H1 (cell line): ENCODE results near the gene MGAT5. TPM values are rescaled to one million over a fixed set of nuclear protein-coding genes. Genes with fewer than 3 reads are reported as not detected.

Experiments used
- CTCF ChIA-PET: fragments of 300-600 bp; sonication (Branson Sonifier 250); formaldehyde crosslinking; loops from one replicate; lab custom pipeline; 2021; ENCODE audit not compliant: partially characterized antibody; lab: Charles Lee
- POLR2A ChIA-PET: fragments of 300-600 bp; sonication (Branson Sonifier 250); formaldehyde crosslinking; loops from one replicate; lab custom pipeline; 2021; ENCODE audit warnings: inconsistent platforms; ENCODE audit not compliant: partially characterized antibody; lab: Charles Lee
- DNase-seq, 2 experiments: peaks; one replicate each; pipeline versions ENCODE4 v3.0.0 to v3.0.0-alpha.2; 2010 to 2022; ENCODE audit warnings: low spot score in 2 of 2, low read depth in 1 of 2, mixed read lengths in 1 of 2
- FAIRE-seq: peaks from 2 replicates; lab custom pipeline; 2011; peaks lifted over from hg19 to GRCh38; lab: Jason Lieb, UNC
- H2AFZ ChIP-seq: 2 replicates; pipeline ENCODE4 v1.8.1; 2012; ENCODE audit warnings: low read length, inconsistent platforms
- H2AK5ac ChIP-seq: 2 replicates; pipeline ENCODE4 v1.6.1; 2013; ENCODE audit warnings: low read depth, low read length
- H2BK120ac ChIP-seq: replicated peaks from 2 replicates; pipeline ENCODE3; 2013; ENCODE audit warnings: low read depth, low read length, inconsistent platforms
- H2BK12ac ChIP-seq: 2 replicates; pipeline ENCODE4 v1.6.1; 2013; ENCODE audit warnings: low read depth, low read length
- H2BK15ac ChIP-seq: 2 replicates; pipeline ENCODE4 v1.6.1; 2013; ENCODE audit warnings: low read length
- H2BK20ac ChIP-seq: 2 replicates; pipeline ENCODE4 v1.6.1; 2013; ENCODE audit warnings: low read length
- H2BK5ac ChIP-seq: 2 replicates; pipeline ENCODE4 v1.6.1; 2013; ENCODE audit warnings: low read depth, low read length
- H3K14ac ChIP-seq: 2 replicates; pipeline ENCODE4 v1.6.1; 2013; ENCODE audit warnings: inconsistent platforms; ENCODE audit not compliant: insufficient read length
- H3K18ac ChIP-seq: 2 replicates; pipeline ENCODE4 v1.6.1; 2013; ENCODE audit warnings: low read length; ENCODE audit errors: extremely low read depth
- H3K23ac ChIP-seq: 2 replicates; pipeline ENCODE4 v1.6.1; 2013; ENCODE audit warnings: inconsistent platforms; ENCODE audit not compliant: insufficient read length
- H3K23me2 ChIP-seq: 2 replicates; pipeline ENCODE4 v1.6.1; 2013; ENCODE audit warnings: low read depth, low read length
- H3K27ac ChIP-seq: 2 replicates; pipeline ENCODE4 v1.6.1; 2011; ENCODE audit warnings: low read depth, low read length, inconsistent platforms
- H3K27me3 ChIP-seq, 4 experiments: replicated peaks in 1 of 4; 1 replicate in 1 of 4; 2 replicates in 3 of 4; pipeline versions ENCODE4 v1.6.1 to v1.8.1; 2011 to 2013; ENCODE audit warnings: low read length in 3 of 4, mild to moderate bottlenecking in 3 of 4, inconsistent platforms in 2 of 4, mixed read lengths in 2 of 4, moderate library complexity in 1 of 4; ENCODE audit not compliant: control insufficient read depth in 3 of 4, insufficient read depth in 3 of 4; ENCODE audit errors: extremely low read depth in 1 of 4
- H3K36me3 ChIP-seq, 4 experiments: 2 replicates each; pipeline versions ENCODE4 v1.6.1 to v1.8.1; 2011 to 2013; ENCODE audit warnings: mild to moderate bottlenecking in 4 of 4, low read length in 3 of 4, moderate library complexity in 2 of 4, control low read depth in 1 of 4, inconsistent platforms in 1 of 4; ENCODE audit not compliant: insufficient read depth in 4 of 4, control insufficient read depth in 2 of 4
- H3K4ac ChIP-seq: replicated peaks from 2 replicates; pipeline ENCODE3; 2013; ENCODE audit warnings: low read length, low read depth, mixed read lengths, inconsistent platforms; ENCODE audit not compliant: insufficient read length
- H3K4me1 ChIP-seq, 4 experiments: replicated peaks in 1 of 4; 1 replicate in 1 of 4; 2 replicates in 3 of 4; pipeline versions ENCODE4 v1.6.1 to v1.8.1; 2011 to 2013; ENCODE audit warnings: low read length in 3 of 4, inconsistent platforms in 2 of 4, mixed read lengths in 1 of 4; ENCODE audit not compliant: insufficient read depth in 4 of 4, control insufficient read depth in 3 of 4
- H3K4me2 ChIP-seq, 2 experiments: 2 replicates each; pipeline versions ENCODE4 v1.6.1 to v1.8.1; 2011 to 2013; ENCODE audit warnings: low read depth in 2 of 2, low read length in 2 of 2, control low read depth in 1 of 2, inconsistent platforms in 1 of 2, mild to moderate bottlenecking in 1 of 2; ENCODE audit not compliant: insufficient read depth in 1 of 2
- H3K4me3 ChIP-seq, 4 experiments: fragments of 200-600, 300-600 bp in 1 of 4; sonication (generic), shearing (Covaris generic), sonication (Bioruptor Twin) in 1 of 4; 2 replicates each; pipeline versions ENCODE4 v1.5.1 to v1.8.1; 2011 to 2016; ENCODE audit warnings: low read length in 4 of 4, low read depth in 3 of 4, control low read depth in 2 of 4, inconsistent platforms in 2 of 4, mild to moderate bottlenecking in 2 of 4, mixed read lengths in 1 of 4, moderate library complexity in 1 of 4; ENCODE audit not compliant: insufficient read depth in 2 of 4; ENCODE audit errors: extremely low read depth in 1 of 4
- H3K56ac ChIP-seq: replicated peaks from 2 replicates; pipeline ENCODE3; 2013; ENCODE audit warnings: low read depth, mild to moderate bottlenecking, mixed read lengths, low read length, inconsistent platforms; ENCODE audit not compliant: insufficient read length
- H3K79me1 ChIP-seq: 2 replicates; pipeline ENCODE4 v1.6.1; 2013; ENCODE audit warnings: low read depth, low read length, control low read depth
- H3K79me2 ChIP-seq, 2 experiments: 2 replicates each; pipeline versions ENCODE4 v1.6.1 to v1.8.1; 2012 to 2013; ENCODE audit warnings: low read length in 2 of 2, mild to moderate bottlenecking in 2 of 2, inconsistent platforms in 1 of 2; ENCODE audit not compliant: insufficient read depth in 2 of 2, control insufficient read depth in 1 of 2
- H3K9ac ChIP-seq, 4 experiments: replicated peaks in 1 of 4; 1 replicate in 1 of 4; 2 replicates in 3 of 4; pipeline versions ENCODE4 v1.6.1 to v1.8.1; 2011 to 2013; ENCODE audit warnings: low read depth in 3 of 4, low read length in 3 of 4, control low read depth in 2 of 4, mild to moderate bottlenecking in 2 of 4, moderate library complexity in 2 of 4, inconsistent platforms in 1 of 4; ENCODE audit errors: extremely low read depth in 1 of 4
- H3K9me3 ChIP-seq, 2 experiments: 2 replicates each; pipeline versions ENCODE4 v1.6.1 to v1.8.1; 2012 to 2013; ENCODE audit warnings: mild to moderate bottlenecking in 2 of 2, moderate library complexity in 2 of 2, control low read depth in 1 of 2, inconsistent platforms in 1 of 2, low read depth in 1 of 2, low read length in 1 of 2, mixed read lengths in 1 of 2; ENCODE audit not compliant: insufficient read depth in 2 of 2
- H4K20me1 ChIP-seq, 2 experiments: replicated peaks in 1 of 2; 2 replicates each; pipeline versions ENCODE3 to v1.8.1; 2011 to 2013; ENCODE audit warnings: inconsistent platforms in 2 of 2, low read length in 2 of 2, mild to moderate bottlenecking in 1 of 2; ENCODE audit not compliant: insufficient read depth in 2 of 2, control insufficient read depth in 1 of 2
- H4K5ac ChIP-seq: 2 replicates; pipeline ENCODE4 v1.6.1; 2013; ENCODE audit warnings: low read length, low read depth, mixed read lengths, inconsistent platforms; ENCODE audit not compliant: insufficient read length
- H4K8ac ChIP-seq: 2 replicates; pipeline ENCODE4 v1.8.0; 2013; ENCODE audit warnings: mild to moderate bottlenecking, moderate library complexity, low read length, inconsistent platforms; ENCODE audit not compliant: insufficient read depth; ENCODE audit errors: extremely low read depth
- H4K91ac ChIP-seq: replicated peaks from 2 replicates; pipeline ENCODE3; 2013; ENCODE audit warnings: low read length, mixed read lengths, inconsistent platforms; ENCODE audit not compliant: insufficient read length
- SP4 ChIP-seq: IDR thresholded peaks from 2 replicates; pipeline ENCODE4 v1.6.1; 2012; ENCODE audit warnings: low read length, inconsistent platforms
- WGBS, 2 experiments: shearing (Covaris generic) in 1 of 2; methylation state at CpG; one replicate each; pipeline versions ENCODE4 v1.1.6 to v1.1.7; 2013 to 2015; ENCODE audit warnings: low lambda C conversion rate in 2 of 2, mixed read lengths in 2 of 2, inconsistent platforms in 1 of 2, low coverage in 1 of 2, missing lambda C conversion rate in 1 of 2; ENCODE audit not compliant: insufficient replicate concordance in 2 of 2, insufficient coverage in 1 of 2, insufficient read length in 1 of 2; ENCODE audit errors: extremely low coverage in 1 of 2, missing lambda C conversion rate in 1 of 2; 5-methylcytosine and 5-hydroxymethylcytosine counted together
- polyA plus RNA-seq, 7 experiments: library from polyadenylated mRNA; depleted of rRNA in 3 of 7; stranded (reverse) in 5 of 7; unstranded in 2 of 7; fragments of >200 nt in 5 of 7; fragments of 200-250 nt in 2 of 7; gene quantifications; 1 replicate in 5 of 7; 2 replicates in 1 of 7; 4 replicates in 1 of 7; pipeline versions ENCODE4 v1.2.1 to v1.2.3, GENCODE V29; 2011 to 2013; ENCODE audit warnings: missing spikeins in 2 of 7, mixed read lengths in 2 of 7
- total RNA-seq: library from RNA; stranded (reverse); fragmentation: NEBNext Ultra II Directional; extraction: Animal tissue kit (Norgen Biotek cat#: 25700); gene quantifications from 2 replicates; pipeline ENCODE4 v1.2.1, GENCODE V29; 2021

Gene MGAT5
- total and polyA plus RNA-seq, 2 of the 8 experiments (the other 6 are each of a cell fraction or from before 2014, with no cell fraction given) = 11.2 to 49.2 TPM

DNA sequence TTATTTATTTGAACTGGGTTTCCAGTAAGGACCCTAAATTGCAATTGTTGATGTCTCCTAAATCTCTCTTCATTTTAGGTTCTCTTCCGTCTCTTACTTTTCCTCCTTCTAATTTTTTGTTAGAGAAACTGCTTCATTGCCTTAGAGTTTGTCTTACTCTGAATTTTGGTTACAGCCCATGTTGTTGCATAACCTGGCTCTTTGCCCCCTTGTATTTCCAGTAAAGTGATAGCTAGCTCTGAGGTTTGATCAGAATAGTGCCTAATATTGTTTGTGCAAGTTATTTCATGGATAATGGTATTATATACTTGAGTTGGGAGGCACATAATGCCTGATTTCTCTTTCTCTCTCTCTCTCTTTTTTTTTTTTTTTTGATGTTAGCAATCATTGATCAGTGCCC, 71.8 kb downstream of the MGAT5 start:
- H4K5ac ChIP-seq = no peak overlapping the region
- H3K14ac ChIP-seq = no peak overlapping the region
- POLR2A ChIA-PET = no interaction called here
- H3K9ac ChIP-seq = no peak overlapping the region
- no peak overlapping the region for H3K4me2 ChIP-seq
- no peak overlapping the region for H2BK15ac ChIP-seq
- H3K23me2 ChIP-seq = no peaks in the 10 kb centered on the region; the same call in 1 of the 2 replicates
- no peak overlapping the region for H3K27ac ChIP-seq
- no peak overlapping the region for H3K23ac ChIP-seq
- H4K91ac ChIP-seq = no peak overlapping the region
- H3K4ac ChIP-seq = no peak overlapping the region
- no peak for FAIRE-seq
- H3K79me1 ChIP-seq = no peaks in the 10 kb centered on the region
- no peak overlapping the region for H2BK120ac ChIP-seq
- no peaks in the 10 kb centered on the region for H4K20me1 ChIP-seq
- H2BK12ac ChIP-seq = no peak overlapping the region
- no peak for TF ChIP-seq SP4
- TF ChIP-seq, all 59 proteins: peak for 0
- H2BK5ac ChIP-seq = no peak overlapping the region
- no peak overlapping the region for H3K56ac ChIP-seq
- no peak overlapping the region for H2BK20ac ChIP-seq
- no peaks in the 10 kb centered on the region for H3K79me2 ChIP-seq
- H4K8ac ChIP-seq = no peak overlapping the region
- no peak overlapping the region for H3K18ac ChIP-seq
- peaks cover 0 to 4% (median 0%) of the 10 kb centered on the region in 4 experiments; a peak in 1 of 8 replicates for H3K36me3 ChIP-seq
- no peak overlapping the region for H2AK5ac ChIP-seq
- 79% methylated on average over 1 of the region's 1 CpG; no CpG with 5 or more reads in 1 of the 2 experiments for WGBS, 2 experiments
- no peak overlapping the region for H3K4me3 ChIP-seq
- CTCF ChIA-PET = interaction anchor here (0.6 to 1.2 kb wide), 2 partner anchors 11 to 337 kb away, joined by 3 to 4 read pairs; no protein-coding TSS in a partner anchor
- no peaks in the 10 kb centered on the region for H3K9me3 ChIP-seq
- no peaks in the 10 kb centered on the region for H3K27me3 ChIP-seq
- no peak overlapping the region for H2AFZ ChIP-seq
- no peak for DNase-seq
- H3K4me1 ChIP-seq = no peaks in the 10 kb centered on the region
